Tibial nerve (tissue), 4 donors: Measurements from ENCODE around the gene ZNF778. TPM values are rescaled to one million over a fixed set of nuclear protein-coding genes. Genes with fewer than 3 reads are reported as not detected.
"Not testable (repeated sequence)": the region's sequence is repeated elsewhere in the genome, so short reads cannot be mapped to it uniquely, and the experiment has no call there.

Source experiments
- DNase-seq, 2 donors: peaks; one replicate each; pipeline ENCODE4 v3.0.0-alpha.2; 2019; ENCODE audit warnings: low spot score in 2 of 2
- H3K27ac ChIP-seq, 4 donors: fragments of 200-600 bp; sonication (generic) in 3 of 4; one replicate each; pipeline ENCODE4 v1.5.1; 2017 to 2019; ENCODE audit warnings: mild to moderate bottlenecking in 1 of 4
- H3K27me3 ChIP-seq, 2 donors: fragments of 200-600 bp; sonication (generic) in 1 of 2; one replicate each; pipeline versions ENCODE4 v1.5.1 to v1.6.0; 2017 to 2019
- H3K36me3 ChIP-seq, 3 donors: fragments of 200-600 bp; sonication (generic); one replicate each; pipeline ENCODE4 v1.5.1; 2018 to 2019
- H3K4me1 ChIP-seq, 4 donors: fragments of 200-600 bp; sonication (generic) in 3 of 4; one replicate each; pipeline ENCODE4 v1.5.1; 2017 to 2019
- H3K4me3 ChIP-seq, 4 donors: fragments of 200-600 bp; sonication (generic) in 3 of 4; one replicate each; pipeline ENCODE4 v1.5.1; 2017 to 2019; ENCODE audit warnings: mild to moderate bottlenecking in 1 of 4, moderate library complexity in 1 of 4
- H3K9me3 ChIP-seq, 4 donors: fragments of 200-600 bp; sonication (generic) in 3 of 4; one replicate each; pipeline ENCODE4 v1.5.1; 2017 to 2019
- EP300 ChIP-seq, 2 donors: sonication (generic); formaldehyde crosslinking; IDR thresholded peaks; one replicate each; pipeline ENCODE4 v1.6.1; 2017; ENCODE audit warnings: antibody characterized with exemption in 2 of 2, mild to moderate bottlenecking in 1 of 2
- POLR2A ChIP-seq, 2 donors: fragments of 450-650 bp; IDR thresholded peaks; one replicate each; pipeline ENCODE4 v1.6.1; 2017; ENCODE audit warnings: antibody characterized with exemption in 2 of 2, mild to moderate bottlenecking in 2 of 2, moderate library complexity in 2 of 2
- WGBS, 2 donors: methylation state at CpG; one replicate each; pipeline ENCODE4 v1.1.5; 2018; 5-methylcytosine and 5-hydroxymethylcytosine counted together
- total RNA-seq, 4 donors: library from RNA; depleted of rRNA; stranded (reverse); fragments of >200 nt; gene quantifications; one replicate each; pipeline ENCODE4 v1.1.0, GENCODE V29; 2016
- TF ChIP-seq, protein P1 (sequence below), 5 experiments: fragments of 200-600 bp in 3 of 5; fragments of 450-650 bp in 2 of 5; sonication (generic) in 3 of 5; IDR thresholded peaks; one replicate each; pipeline ENCODE4 v1.5.1; 2016 to 2019; ENCODE audit warnings: antibody characterized with exemption in 5 of 5, mild to moderate bottlenecking in 3 of 5, moderate library complexity in 2 of 5

Gene ZNF778
- total RNA-seq, 4 donors from 2014 or later = 11.2 to 26.0 (median 16.2) TPM

DNA sequence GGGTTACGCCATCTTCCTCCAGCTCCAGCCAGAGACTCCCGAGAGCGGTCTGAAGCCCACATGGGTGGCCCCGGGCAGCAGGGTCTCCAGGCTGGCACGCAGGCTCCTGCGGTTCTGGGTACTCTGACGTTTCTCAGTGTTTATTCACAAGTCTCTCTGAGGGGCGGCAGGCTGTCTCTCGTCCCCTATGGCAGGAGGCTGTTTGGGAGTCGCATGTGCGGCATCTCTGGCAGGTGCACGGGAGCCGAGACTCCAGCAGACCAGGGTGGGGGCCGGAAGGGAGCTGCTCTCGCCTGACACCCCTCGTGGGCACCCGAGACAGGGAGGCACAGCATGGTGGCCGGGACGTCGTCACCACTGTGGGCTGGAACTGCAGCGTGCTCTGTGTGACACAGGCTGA lies 48.1 kb downstream of the ZNF778 start:
- Histone ChIP-seq H3K27ac (no peak overlapping the region), H3K4me3 (no peak overlapping the region), H3K27me3 (no peaks in the 10 kb centered on the region), H3K9me3 (peaks cover 0 to 19% (median 0%) of the 10 kb centered on the region in 4 donors), H3K36me3 (peaks cover 10 to 58% (median 13%) of the 10 kb centered on the region in 3 donors), H3K4me1 (peaks cover 0 to 14% (median 0%) of the 10 kb centered on the region in 4 donors)
- TF ChIP-seq, protein P1, sequence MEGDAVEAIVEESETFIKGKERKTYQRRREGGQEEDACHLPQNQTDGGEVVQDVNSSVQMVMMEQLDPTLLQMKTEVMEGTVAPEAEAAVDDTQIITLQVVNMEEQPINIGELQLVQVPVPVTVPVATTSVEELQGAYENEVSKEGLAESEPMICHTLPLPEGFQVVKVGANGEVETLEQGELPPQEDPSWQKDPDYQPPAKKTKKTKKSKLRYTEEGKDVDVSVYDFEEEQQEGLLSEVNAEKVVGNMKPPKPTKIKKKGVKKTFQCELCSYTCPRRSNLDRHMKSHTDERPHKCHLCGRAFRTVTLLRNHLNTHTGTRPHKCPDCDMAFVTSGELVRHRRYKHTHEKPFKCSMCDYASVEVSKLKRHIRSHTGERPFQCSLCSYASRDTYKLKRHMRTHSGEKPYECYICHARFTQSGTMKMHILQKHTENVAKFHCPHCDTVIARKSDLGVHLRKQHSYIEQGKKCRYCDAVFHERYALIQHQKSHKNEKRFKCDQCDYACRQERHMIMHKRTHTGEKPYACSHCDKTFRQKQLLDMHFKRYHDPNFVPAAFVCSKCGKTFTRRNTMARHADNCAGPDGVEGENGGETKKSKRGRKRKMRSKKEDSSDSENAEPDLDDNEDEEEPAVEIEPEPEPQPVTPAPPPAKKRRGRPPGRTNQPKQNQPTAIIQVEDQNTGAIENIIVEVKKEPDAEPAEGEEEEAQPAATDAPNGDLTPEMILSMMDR (IDR thresholded peaks at IDR 0.05) = no peak
- 87 to 91% methylated on average over 19 to 21 of the region's 21 CpGs for WGBS, 2 donors
- no peak for DNase-seq

DNA sequence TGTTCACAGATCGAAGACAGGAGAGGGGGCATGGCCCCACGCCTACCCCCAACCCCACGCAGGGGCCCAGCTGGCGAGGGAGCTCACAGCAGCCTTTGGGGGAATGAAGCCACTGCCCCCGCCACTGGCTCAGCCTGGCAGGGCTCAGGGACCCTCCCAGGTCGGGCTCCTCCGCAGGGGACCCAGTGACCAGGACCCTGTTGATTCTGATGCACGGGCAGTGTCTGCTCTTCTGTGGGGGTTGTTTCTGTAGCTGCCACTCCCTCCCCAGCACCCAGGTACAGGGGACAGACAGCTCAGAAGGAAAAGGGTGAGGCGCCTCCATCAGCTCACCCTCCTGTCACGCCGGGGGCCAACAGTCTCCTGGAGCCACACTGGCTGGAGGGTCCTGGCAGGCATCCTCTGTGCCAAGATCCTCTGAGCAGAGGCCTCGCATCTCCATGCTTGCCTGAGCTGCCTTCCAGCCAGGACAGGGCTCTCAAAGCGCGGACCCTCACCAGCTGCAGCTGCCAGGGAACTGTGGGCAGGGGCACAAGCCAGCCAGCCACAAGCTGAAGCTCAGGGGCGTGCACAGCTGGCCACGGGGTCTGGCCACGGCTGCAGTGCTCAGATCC lies 49.1 kb downstream of the ZNF778 start:
- no peak for DNase-seq
- TF ChIP-seq POLR2A (IDR thresholded peaks at IDR 0.05) (no peak), EP300 (IDR thresholded peaks at IDR 0.05) (no peak)
- TF ChIP-seq, protein P1 (IDR thresholded peaks at IDR 0.05) = no peak
- Histone ChIP-seq H3K36me3 (peaks cover 10 to 68% (median 17%) of the 10 kb centered on the region in 3 donors), H3K27ac (no peak overlapping the region), H3K4me1 (peaks cover 0 to 14% (median 0%) of the 10 kb centered on the region in 4 donors), H3K9me3 (peaks cover 0 to 19% (median 0%) of the 10 kb centered on the region in 4 donors), H3K27me3 (no peaks in the 10 kb centered on the region), H3K4me3 (no peak overlapping the region)
- 90 to 92% methylated on average over 9 to 17 of the region's 17 CpGs for WGBS, 2 donors

DNA sequence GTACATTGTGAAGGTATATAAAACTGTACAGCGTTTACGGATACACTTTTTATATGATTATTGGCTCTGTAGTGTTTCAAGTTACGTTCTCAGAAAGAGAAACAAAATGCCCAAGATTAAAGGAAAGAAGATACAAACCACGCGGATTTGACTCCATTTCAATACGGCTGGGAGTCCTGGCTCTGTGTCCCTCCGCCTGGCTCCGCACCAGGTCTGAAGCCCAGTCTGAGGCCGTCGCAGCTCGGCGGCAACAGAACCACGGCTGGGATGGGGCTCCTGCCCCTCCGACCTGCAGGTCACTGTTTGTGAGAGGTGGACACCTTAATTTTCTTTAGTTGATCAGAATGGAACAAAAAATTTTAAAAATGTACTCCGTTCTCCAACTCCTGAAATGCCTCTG lies 50.2 kb downstream of the ZNF778 start:
- not testable (repeated sequence) for H3K4me3 ChIP-seq, H3K27ac ChIP-seq, H3K27me3 ChIP-seq, H3K9me3 ChIP-seq, DNase-seq
- H3K36me3 ChIP-seq = peaks cover 10 to 79% (median 17%) of the 10 kb centered on the region in 3 donors
- H3K4me1 ChIP-seq = peaks cover 0 to 14% (median 0%) of the 10 kb centered on the region in 4 donors
- WGBS, 2 donors = 94% methylated on average over 13 to 14 of the region's 15 CpGs

DNA sequence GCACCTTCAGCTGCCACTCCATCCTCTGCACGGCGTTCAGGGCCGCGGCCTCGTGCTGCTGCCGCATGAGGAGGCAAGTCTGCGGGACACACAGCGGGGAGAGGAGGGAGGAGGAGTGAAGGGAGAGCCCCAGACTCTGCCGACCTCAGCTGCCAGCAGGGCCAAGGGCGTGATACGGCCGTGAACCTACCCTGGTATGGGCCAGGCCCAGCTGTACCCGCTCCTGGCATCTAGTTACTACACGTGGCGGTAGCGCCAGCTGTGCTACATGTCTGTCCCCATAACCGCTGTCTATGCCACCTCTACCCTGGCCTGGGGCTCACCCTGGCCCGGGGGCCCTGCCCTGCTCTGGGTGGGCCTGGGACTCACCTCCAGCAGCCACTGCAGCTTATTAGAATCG lies 51.1 kb downstream of the ZNF778 start:
- no peak for DNase-seq
- peaks cover 0 to 14% (median 0%) of the 10 kb centered on the region in 4 donors for H3K4me1 ChIP-seq
- no peaks in the 10 kb centered on the region for H3K9me3 ChIP-seq
- H3K4me3 ChIP-seq = no peak overlapping the region
- TF ChIP-seq POLR2A (IDR thresholded peaks at IDR 0.05) (no peak), EP300 (IDR thresholded peaks at IDR 0.05) (no peak)
- TF ChIP-seq, protein P1 (IDR thresholded peaks at IDR 0.05) = no peak
- no peaks in the 10 kb centered on the region for H3K27me3 ChIP-seq
- WGBS, 2 donors = 93% methylated on average over 14 to 19 of the region's 19 CpGs
- H3K36me3 ChIP-seq = peaks cover 10 to 87% (median 17%) of the 10 kb centered on the region in 3 donors
- peak overlapping the region in 2 of 4 donors; percentile 69 to 74 for H3K27ac ChIP-seq

DNA sequence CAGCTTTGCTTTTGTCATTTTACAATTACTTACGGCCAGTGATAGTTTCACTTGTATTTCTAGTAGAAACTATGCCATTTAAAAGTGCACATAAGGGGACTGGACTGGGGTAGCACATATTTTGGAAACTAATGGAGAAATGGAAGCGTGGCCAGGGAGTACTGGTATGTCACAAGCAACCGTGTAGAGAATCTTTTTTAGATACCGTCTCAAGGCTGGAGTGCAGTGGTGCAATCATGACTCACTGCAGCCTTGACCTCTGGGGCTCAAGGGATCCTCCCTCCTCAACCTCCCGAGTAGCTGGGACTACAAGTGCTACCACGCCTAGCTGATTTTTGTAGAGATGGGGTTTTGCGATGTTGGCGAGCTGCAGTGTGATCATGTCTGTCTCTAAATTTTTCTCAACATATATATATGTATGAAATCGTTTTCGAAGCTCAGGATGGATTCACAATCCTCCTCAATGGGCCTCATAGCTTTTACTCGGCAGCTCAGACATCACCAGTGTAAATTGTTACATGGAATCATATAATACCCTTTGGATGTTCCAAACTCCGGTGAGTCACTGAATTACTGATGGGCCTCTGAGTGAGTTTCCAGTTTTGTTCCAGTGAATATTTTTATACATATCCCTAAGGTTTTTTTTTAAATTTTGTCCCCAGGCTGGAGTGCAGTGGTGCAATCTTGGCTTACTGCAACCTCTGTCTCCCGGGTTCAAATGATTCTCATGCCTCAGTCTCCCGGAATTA lies 51.7 kb downstream of the ZNF778 start:
- H3K4me1 ChIP-seq = peaks cover 0 to 14% (median 0%) of the 10 kb centered on the region in 4 donors
- H3K9me3 ChIP-seq = no peaks in the 10 kb centered on the region
- peak in 1 of 2 donors; percentile 65 for DNase-seq
- peaks cover 10 to 92% (median 17%) of the 10 kb centered on the region in 3 donors for H3K36me3 ChIP-seq
- WGBS, 2 donors = 76 to 80% methylated on average over 14 of the region's 14 CpGs
- no peaks in the 10 kb centered on the region for H3K27me3 ChIP-seq
- H3K4me3 ChIP-seq = no peak overlapping the region
- TF ChIP-seq, protein P1 (IDR thresholded peaks at IDR 0.05) = no peak
- TF ChIP-seq EP300 (IDR thresholded peaks at IDR 0.05) = peak in 1 of 2 donors; percentile 58
- peak overlapping the region in 2 of 4 donors; percentile 69 to 74 for H3K27ac ChIP-seq
